Right cardiac atrium (tissue), 5 donors: ENCODE results near the gene ASB10. TPM values are rescaled to one million over a fixed set of nuclear protein-coding genes. Genes with fewer than 3 reads are reported as not detected.

Experiments used
- ATAC-seq, 2 donors: fragments of 200-7000 bp; cut with Tn5 transposase; one replicate each; pipeline versions ENCODE4 v1.8.0 to v1.9.1; 2020; ENCODE audit warnings: moderate library complexity in 2 of 2, mild to moderate bottlenecking in 1 of 2
- DNase-seq, 3 donors: peaks; one replicate each; pipeline ENCODE4 v3.0.0-alpha.2; 2020
- H3K27ac ChIP-seq: one replicate; pipeline ENCODE4 v1.5.1; 2013; ENCODE audit warnings: mild to moderate bottlenecking, low read length, control low read depth, moderate library complexity
- H3K27me3 ChIP-seq: one replicate; pipeline ENCODE4 v1.6.1; 2013; ENCODE audit not compliant: control insufficient read depth, insufficient read depth
- H3K4me1 ChIP-seq: one replicate; pipeline ENCODE4 v1.6.1; 2013; ENCODE audit warnings: low read length; ENCODE audit not compliant: control insufficient read depth, insufficient read depth
- H3K4me3 ChIP-seq: one replicate; pipeline ENCODE4 v1.5.1; 2013; ENCODE audit warnings: low read length, control low read depth
- H3K9me3 ChIP-seq: one replicate; pipeline ENCODE4 v1.6.1; 2013; ENCODE audit warnings: low read length; ENCODE audit not compliant: control insufficient read depth
- WGBS: extraction: QIAGEN DNeasy Blood & Tissue Kit; methylation state at CpG from one replicate; pipeline ENCODE4 v1.1.7; 2013; 5-methylcytosine and 5-hydroxymethylcytosine counted together
- intact Hi-C, 4 donors: fragments of 100-400 bp; cut with DNase I; formaldehyde crosslinking; loops; one replicate each; pipeline versions ENCODE4 v1.11.0 to v1.14.0; 2022 to 2023
- polyA plus RNA-seq: library from polyadenylated mRNA; stranded (reverse); fragments of 200-250 nt; gene quantifications from one replicate; pipeline ENCODE4 v1.2.3, GENCODE V29; 2013
- total RNA-seq, 4 donors: library from RNA; stranded (reverse); fragmentation: NEBNext Ultra II Directional; extraction: Animal tissue kit (Norgen Biotek cat#: 25700); gene quantifications; one replicate each; pipeline ENCODE4 v1.2.1, GENCODE V29; 2021
- donor health status: healthy with polysubstance abuse.
- donor health status: DM: no; HTN: yes; CAD: no.
- donor health status: DM: no; HTN: no; CAD: no.
- donor health status: DM: no; HTN: yes; CAD: no; lungs with severe emphysema.
- donor health status: DM: yes; HTN: yes; CAD: no.

ASB10 gene
- total and polyA plus RNA-seq, 5 donors: 4.5 to 21.0 (median 14.3) TPM

DNA sequence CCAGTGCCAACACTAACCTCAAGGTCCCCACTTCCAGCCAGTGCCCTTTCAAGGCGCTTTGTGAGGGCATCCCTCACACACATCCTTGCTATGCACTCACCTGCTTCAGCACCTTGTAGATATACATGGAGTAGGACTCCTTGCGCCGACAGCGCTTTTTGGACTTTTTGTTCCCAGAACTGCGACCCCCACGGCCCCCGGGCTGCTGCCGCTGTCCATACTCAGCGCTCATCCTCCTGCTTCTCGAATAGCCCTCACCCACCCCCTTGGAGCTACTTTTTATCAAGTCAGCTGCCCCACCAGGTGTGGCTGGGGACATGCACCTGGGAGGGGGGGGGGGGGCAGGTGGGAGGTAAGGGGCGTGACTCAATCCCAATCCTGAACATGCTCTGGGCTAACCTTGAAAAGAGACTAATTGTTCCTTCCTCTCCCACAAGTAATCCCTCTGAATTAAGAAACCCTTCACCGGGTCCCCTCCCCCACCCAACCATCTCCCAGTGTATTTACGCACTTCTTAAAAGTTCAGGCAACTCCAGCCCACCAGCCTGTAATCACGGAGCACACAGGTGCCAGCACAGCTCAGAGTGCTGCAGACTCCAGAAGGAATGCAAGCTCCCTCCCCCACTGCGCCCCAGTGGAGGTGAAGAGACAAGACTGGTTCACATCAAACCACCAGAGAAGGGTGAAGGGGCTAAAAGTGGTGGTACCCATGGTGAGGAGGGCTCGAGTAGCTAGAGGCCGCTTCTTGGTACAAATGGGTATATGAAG is 23.2 kb upstream of the ASB10 start, which contains the start of gene H2BK1:
TSS of gene H2BK1 (minus strand) at position 402 of the 768 bp plus-strand sequence. CDS start at position 232, 170 bp downstream.
- H3K9me3 ChIP-seq: no peaks in the 10 kb centered on the region
- no peak within 1 kb of the TSS for H3K27ac ChIP-seq
- DNase-seq (peak in 1 of 3 donors; percentile 27), ATAC-seq (no peak)
- no peaks in the 10 kb centered on the region for H3K4me1 ChIP-seq
- 84% methylated on average over 17 of the region's 17 CpGs for WGBS
- H3K4me3 ChIP-seq: no peak within 1 kb of the TSS
- no peaks in the 10 kb centered on the region for H3K27me3 ChIP-seq
- intact Hi-C loops: no loop called here

DNA sequence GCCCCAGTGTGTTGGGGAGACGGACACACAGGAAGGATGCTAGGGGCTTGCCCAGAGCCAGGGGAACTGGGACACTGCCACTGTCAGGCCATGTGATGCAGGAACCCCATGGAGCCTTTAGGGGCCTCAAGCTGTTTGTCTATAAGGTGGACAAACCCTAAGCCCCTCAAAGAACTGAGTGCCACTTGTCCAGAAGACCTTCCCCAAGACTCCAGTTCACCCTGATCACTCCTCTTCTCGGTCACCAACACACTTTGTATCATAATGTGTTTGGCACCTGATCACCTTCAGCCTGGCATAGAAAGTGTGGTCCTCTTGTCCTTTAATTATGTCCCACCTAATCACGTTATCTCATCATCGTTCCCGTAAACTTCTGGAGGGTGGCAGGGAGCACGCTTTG is 22.5 kb upstream of the ASB10 start:
- no peaks in the 10 kb centered on the region for H3K4me1 ChIP-seq
- 79% methylated on average over 6 of the region's 6 CpGs for WGBS
- H3K27me3 ChIP-seq: no peaks in the 10 kb centered on the region
- no peak overlapping the region for H3K4me3 ChIP-seq
- ATAC-seq (no peak), DNase-seq (peak in 1 of 3 donors; percentile 16)
- intact Hi-C loops: no loop called here
- H3K9me3 ChIP-seq: no peaks in the 10 kb centered on the region
- no peak overlapping the region for H3K27ac ChIP-seq

GRCh38 chr7:151208253-151208862 is 21.3 kb upstream of the ASB10 start:
- intact Hi-C loops: no loop called here
- no peak for ATAC-seq
- Histone ChIP-seq H3K4me3 (no peak overlapping the region), H3K9me3 (no peaks in the 10 kb centered on the region), H3K27ac (no peak overlapping the region), H3K4me1 (no peaks in the 10 kb centered on the region), H3K27me3 (no peaks in the 10 kb centered on the region)
- 68% methylated on average over 9 of the region's 9 CpGs for WGBS
- DNase-seq: peak in 1 of 3 donors; percentile 2

GRCh38 chr7:151207804-151208203 is 20.8 kb upstream of the ASB10 start:
- no peak overlapping the region for H3K4me3 ChIP-seq
- no peaks in the 10 kb centered on the region for H3K9me3 ChIP-seq
- intact Hi-C loops: no loop called here
- DNase-seq (peak in 1 of 3 donors; percentile 35), ATAC-seq (no peak)
- 78% methylated on average over 12 of the region's 12 CpGs for WGBS
- no peaks in the 10 kb centered on the region for H3K4me1 ChIP-seq
- H3K27ac ChIP-seq: no peak overlapping the region
- no peaks in the 10 kb centered on the region for H3K27me3 ChIP-seq

GRCh38 chr7:151207315-151207714 is 20.3 kb upstream of the ASB10 start:
- ATAC-seq (no peak), DNase-seq (no peak)
- intact Hi-C loops: no loop called here
- H3K27me3 ChIP-seq: no peaks in the 10 kb centered on the region
- H3K4me1 ChIP-seq: no peaks in the 10 kb centered on the region
- H3K9me3 ChIP-seq: no peaks in the 10 kb centered on the region
- 65% methylated on average over 9 of the region's 9 CpGs for WGBS
- H3K4me3 ChIP-seq: no peak overlapping the region
- no peak overlapping the region for H3K27ac ChIP-seq

DNA sequence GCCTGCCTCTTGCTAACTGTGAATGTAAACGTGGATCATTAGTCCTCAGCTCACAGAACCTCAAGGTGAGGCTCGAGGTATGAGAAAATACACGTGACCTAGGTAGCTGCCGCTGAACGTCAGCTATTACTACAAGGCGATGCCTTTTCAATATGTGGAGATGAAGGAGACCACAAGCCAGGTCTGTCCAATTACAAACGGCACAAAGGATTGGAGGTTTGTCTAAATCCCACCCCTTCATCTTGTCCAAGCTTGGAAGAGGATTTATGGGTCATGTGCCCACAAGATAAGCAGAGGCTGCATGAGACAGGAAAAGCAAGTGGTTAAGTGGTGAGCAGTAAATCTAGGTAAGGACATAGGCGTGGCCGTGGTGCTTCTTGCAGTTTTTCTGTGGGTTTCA is 19.9 kb upstream of the ASB10 start:
- intact Hi-C loops: no loop called here
- Histone ChIP-seq H3K27me3 (no peaks in the 10 kb centered on the region), H3K27ac (no peak overlapping the region), H3K9me3 (no peaks in the 10 kb centered on the region), H3K4me3 (no peak overlapping the region), H3K4me1 (no peaks in the 10 kb centered on the region)
- no peak for DNase-seq
- 58% methylated on average over 9 of the region's 9 CpGs for WGBS
- no peak for ATAC-seq

GRCh38 chr7:151205730-151206129 is 18.7 kb upstream of the ASB10 start:
- WGBS: 65% methylated on average over 6 of the region's 6 CpGs
- Histone ChIP-seq H3K4me1 (no peaks in the 10 kb centered on the region), H3K27ac (no peak overlapping the region), H3K27me3 (no peaks in the 10 kb centered on the region), H3K9me3 (no peaks in the 10 kb centered on the region), H3K4me3 (no peak overlapping the region)
- DNase-seq: no peak
- intact Hi-C loops: no loop called here
- ATAC-seq: no peak

DNA sequence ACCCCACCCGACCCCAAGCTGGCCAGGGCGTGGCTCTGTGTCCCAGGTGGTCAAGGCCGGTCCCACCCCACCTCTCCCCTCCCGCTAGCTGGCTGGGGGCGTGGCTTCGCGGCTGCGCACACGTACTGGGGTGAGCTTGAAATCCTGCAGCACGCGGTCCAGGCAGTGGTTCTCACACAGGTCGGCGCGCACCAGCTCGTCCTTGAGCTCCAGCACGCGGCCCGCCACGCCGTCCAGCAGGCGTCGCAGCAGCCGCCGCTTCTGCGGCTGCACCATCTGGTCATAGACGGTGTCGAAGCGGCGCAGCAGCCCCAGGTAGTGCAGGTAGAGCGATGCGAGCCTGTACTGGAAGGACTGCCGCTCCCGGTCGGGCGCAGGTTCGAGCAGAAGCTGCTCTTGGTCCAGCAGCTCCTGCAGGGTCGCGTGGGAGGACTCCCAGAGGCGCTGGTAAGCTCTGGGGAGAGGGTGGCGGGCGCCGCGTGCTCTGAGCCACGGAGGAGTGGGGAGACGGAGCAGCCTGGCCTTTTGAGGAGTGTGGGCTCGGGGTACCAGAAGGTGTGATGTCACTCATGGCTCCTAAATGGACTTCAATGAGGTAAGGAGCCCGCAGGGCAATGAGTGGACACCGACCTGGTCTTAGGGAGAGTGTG is 17.5 kb upstream of the ASB10 start:
- ATAC-seq: no peak
- intact Hi-C loops: no loop called here
- no peaks in the 10 kb centered on the region for H3K4me1 ChIP-seq
- no peak for DNase-seq
- 73% methylated on average over 48 of the region's 48 CpGs for WGBS
- H3K27ac ChIP-seq: no peak overlapping the region
- H3K4me3 ChIP-seq: no peak overlapping the region
- no peaks in the 10 kb centered on the region for H3K9me3 ChIP-seq
- H3K27me3 ChIP-seq: no peaks in the 10 kb centered on the region

- ATAC-seq (no peak), DNase-seq (no peak)
- H3K4me1 ChIP-seq: no peaks in the 10 kb centered on the region
- no peak overlapping the region for H3K27ac ChIP-seq
- intact Hi-C loops: no loop called here
- H3K27me3 ChIP-seq: no peaks in the 10 kb centered on the region
- 93% methylated on average over 9 of the region's 9 CpGs for WGBS
- H3K4me3 ChIP-seq: no peak overlapping the region
- no peaks in the 10 kb centered on the region for H3K9me3 ChIP-seq
Observed at GRCh38 chr7:151202836-151203235, 15.8 kb upstream of the ASB10 start.

- no peak overlapping the region for H3K4me3 ChIP-seq
- no peaks in the 10 kb centered on the region for H3K27me3 ChIP-seq
- no peak overlapping the region for H3K27ac ChIP-seq
- no peak for ATAC-seq
- H3K9me3 ChIP-seq: no peaks in the 10 kb centered on the region
- H3K4me1 ChIP-seq: no peaks in the 10 kb centered on the region
- WGBS: 86% methylated on average over 4 of the region's 4 CpGs
- no peak for DNase-seq
- intact Hi-C loops: no loop called here
Observed at GRCh38 chr7:151201751-151202150, 14.7 kb upstream of the ASB10 start.

DNA sequence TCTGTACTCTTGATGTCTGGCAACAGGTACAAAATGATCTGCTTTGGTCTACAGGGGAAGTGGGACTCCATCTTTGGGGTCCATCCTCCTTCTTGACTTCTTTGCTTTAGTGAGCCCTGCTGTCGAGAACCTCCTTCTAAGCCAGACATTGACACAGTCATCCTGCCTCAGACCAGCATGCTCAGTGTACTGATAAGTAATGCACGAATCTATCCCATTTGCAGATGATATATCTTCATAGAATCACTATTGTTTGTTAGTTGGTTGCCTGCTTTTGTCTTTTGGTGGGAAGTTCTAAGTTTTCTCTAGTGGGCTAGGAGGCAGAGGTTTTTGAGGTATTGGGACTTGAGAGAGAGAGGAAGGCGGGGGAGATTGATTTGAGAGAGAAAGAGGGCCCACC is 14.3 kb upstream of the ASB10 start:
- no peaks in the 10 kb centered on the region for H3K27me3 ChIP-seq
- no peak overlapping the region for H3K27ac ChIP-seq
- DNase-seq: no peak
- H3K4me3 ChIP-seq: no peak overlapping the region
- intact Hi-C loops: no loop called here
- ATAC-seq: no peak
- H3K4me1 ChIP-seq: no peaks in the 10 kb centered on the region
- H3K9me3 ChIP-seq: no peaks in the 10 kb centered on the region
- 86% methylated on average over 3 of the region's 3 CpGs for WGBS
